IPS DF 19.7 (cell line): ENCODE results near the gene JMJD8.

ENCODE experiments used
- DNase-seq: peaks from one replicate; pipeline ENCODE4 v3.0.0-alpha.2; 2013; ENCODE audit warnings: low read depth, low spot score

Gene JMJD8

DNA sequence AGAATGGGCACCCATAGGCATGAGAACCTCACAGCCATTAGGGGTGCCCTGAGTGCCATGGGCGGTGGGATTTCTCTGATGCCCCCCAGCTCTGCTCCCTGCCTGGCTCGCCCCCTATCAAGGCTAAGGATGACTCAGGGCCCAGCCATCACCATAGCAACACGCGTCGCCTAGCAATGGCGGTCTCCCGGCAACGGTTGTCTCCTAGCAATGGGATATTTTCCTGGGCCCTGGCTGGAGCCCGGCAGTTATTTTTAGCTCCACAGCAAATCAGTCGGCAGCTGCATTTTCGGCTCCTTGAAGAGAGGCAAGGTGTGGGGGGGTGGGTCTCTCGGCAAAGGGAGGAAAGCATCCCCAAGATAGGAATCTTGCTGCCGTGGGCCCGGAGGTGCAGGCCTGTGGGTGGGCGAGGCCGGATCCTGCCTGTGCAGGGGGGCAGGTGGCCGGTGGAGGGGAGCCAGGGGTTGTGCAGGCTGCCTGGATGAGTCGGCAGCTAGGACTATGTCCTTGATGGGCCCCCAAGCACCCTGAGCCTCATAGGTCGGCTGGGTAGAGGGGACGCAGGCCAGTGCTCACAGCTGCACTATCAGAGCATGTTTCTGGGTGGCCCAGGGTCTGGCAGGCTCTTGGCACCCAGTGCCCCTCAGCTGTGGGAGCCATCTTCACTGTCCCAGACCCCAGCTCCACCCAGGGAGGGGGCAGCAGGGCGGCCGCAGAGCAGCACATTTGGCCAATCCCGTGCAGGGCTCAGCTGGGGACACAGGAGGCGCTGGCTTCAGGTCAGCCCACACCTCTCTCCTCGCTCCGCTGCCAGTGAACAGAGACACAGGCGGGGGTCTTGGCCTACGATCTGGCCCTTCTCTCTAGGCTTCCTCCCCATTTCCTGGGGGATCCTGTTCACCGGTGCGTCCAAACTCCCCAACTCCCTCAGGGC is 25.7 kb upstream of the JMJD8 start:
- DNase-seq: no peak

DNA sequence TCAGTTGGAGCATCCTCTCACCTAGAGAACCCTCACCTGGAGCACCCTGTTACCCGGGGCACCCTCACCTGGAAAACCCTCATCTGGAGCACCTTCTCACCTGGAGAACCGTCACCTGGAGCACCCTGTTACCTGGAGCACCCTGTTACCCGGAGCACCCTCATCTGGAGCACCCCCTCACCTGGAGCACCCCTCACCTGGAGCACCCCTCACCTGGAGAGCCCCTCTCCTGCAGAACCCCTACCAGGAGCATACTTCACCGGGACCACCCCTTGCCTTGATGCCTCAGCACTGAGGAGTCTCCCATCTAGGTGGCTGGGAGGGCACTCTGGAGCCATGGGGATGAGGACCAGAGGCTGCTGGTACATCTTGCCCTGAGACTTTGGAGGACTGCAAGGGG is 24.8 kb upstream of the JMJD8 start:
- no peak for DNase-seq

DNA sequence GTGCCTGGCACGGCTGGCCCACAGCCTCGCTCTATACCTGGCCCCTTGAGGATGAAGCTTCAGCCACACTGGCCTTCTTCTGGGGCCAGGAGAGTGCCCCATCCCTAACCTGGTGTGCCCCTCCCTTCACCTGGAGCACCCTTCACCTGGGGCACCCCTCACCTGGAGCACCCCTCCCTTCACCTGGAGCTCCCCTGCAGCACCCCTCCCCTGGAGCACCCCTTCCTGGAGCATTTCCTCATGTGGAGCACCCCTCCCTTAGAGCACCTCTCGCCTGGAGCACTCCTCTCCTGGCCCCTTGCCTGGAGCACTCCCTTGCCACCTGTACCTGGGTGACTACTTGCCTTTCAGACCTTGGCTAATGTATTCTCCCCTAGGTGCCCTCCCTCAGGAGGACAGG is 23.9 kb upstream of the JMJD8 start:
- no peak for DNase-seq

DNA sequence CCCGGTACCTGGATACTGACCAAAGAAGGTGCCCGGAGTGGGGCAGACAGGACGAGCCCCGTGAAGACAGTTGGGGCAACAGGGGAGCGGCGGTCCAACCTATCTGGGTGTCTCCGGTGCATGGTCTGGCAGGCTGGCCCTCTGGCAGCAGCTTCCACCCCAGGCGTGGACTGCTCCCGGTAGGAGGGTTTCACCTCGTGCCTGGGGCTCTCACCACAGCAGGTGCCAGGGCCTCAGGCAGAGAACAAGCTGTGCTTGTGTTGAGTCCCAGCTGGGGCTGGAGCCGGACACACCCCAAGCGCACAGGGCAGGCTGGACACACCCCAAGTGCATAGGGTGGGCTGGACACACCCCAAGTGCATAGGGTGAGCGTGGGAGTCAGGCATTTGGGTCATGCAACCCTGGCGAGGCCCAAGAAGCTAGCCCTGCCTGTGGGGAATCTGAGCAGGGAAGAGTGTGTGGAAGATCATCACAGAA is 23.0 kb upstream of the JMJD8 start:
- no peak for DNase-seq

DNA sequence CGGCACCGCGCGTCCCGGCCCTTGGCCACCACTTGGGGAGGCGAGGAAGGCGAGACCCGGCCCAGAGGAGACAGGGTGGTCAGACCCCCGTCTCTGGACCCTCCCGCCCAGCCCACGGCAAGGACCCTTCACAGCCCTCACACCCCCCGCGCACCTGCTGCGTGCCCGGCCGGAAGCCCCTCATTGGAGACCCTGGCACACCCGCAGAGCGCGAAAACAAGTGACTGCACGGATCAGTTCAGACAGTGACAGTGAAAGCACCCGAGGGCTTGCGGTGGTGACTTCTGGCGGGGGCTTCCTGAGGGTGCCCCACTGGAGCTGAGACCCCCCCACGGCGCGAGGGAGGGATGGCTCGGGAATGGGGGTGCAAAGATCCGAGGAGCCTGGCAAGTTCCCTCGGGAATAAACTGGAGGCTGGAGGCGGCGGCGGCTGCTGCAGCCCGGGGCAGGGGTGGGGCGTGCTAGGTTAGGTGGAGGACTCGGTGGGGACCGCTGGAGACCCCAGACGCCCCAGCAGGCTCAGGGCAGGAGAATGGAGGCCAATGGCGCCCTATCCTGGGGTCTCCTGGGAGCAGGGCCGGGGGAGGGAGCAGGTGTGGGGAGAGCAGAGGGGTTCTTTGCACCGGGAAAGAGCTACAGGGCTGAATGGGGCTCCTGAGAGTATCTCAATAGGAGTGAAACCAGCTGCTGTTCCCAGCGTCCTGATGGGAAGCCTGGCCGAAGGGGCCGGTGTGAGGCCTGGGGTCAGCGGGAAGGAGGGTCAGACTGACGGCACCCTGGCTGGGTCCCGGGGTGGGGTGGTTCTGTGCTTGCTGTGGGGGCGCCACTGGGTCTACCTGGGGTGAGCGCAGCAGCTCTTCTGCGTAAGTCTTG is 22.3 kb upstream of the JMJD8 start:
- no peak for DNase-seq

DNA sequence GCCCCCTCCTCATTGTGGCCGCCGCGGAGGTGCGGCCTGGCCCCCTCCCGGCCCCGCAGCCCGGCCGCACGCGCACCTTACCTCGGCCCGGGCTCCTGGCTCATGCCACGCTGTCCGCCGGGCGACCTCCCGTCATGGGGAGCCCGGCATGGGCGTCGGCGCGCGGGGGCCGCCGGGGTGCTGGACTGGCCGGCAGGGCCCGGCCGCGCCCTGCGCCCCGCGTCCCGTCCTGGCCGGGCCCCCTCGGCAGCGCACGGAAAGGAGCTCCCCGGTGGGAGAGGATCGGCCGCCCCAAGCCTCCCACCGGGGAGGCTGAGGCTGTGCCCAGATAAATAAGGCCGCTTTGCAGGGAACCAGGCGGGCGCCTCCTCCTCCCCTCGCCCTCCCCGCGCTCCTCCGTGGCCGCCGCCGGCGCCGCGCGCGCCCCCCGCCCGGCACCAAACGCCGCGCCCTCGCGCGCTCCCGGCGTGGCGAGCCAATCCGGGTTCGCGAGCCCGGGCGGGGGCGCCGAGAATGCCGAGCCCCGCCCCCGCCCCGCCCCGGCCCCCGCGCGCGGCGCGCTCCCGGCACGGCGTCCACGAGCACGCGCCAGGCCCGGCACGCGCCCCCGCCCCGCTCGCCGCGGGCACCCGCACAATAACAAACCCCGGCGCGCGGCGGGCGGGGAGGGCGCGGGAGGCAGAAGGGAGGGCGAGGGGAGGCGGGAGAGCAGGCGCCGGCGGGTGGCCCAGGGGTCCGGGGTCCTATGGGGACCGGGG is 21.5 kb upstream of the JMJD8 start, which contains the start of gene FBXL16:
Gene FBXL16 (minus strand): TSS at position 371 of the 758 bp plus-strand sequence. CDS start 8,396 bp downstream, outside the sequence.
- DNase-seq: no peak

DNA sequence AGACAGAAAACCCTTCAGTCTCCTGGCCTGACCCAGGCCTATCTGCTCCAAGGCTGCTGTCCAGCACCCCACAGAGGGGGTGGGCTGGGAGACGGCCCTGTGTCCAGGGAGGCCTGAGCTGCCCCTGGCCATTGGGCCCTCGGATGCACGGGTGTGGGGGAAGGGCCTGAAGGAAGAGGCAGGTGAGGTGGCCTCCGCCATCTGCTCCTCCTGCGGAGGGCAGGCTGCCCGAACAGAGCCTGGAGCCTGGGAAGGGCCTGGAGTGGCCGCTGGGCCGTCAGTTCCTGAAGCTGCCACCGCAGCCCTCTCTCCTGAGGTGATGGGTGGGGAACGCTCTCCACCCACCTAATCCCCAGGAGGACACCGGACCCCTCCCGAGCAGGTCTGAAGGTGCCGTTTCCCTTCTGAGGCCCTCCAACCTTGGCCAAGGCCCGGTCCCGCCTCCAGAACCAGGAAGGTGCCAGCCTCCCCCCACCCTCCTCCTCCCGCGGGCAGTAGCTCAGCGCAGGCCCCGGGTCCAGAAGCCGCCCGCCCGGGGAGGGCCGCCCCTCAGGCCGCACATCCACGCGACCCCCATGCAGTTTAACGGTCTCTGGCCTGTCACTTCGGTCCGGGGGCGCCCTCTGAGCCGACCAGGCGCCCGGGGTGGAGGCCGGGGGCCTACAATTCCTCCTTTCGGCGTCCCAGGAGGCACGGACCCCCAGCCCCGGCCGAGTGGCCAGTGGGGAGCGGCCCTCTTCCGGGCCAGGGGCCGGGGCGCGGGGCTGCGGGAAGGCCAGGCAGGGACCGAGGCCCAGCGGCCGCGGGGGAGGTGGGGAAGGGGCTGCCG is 20.6 kb upstream of the JMJD8 start:
- no peak for DNase-seq

DNA sequence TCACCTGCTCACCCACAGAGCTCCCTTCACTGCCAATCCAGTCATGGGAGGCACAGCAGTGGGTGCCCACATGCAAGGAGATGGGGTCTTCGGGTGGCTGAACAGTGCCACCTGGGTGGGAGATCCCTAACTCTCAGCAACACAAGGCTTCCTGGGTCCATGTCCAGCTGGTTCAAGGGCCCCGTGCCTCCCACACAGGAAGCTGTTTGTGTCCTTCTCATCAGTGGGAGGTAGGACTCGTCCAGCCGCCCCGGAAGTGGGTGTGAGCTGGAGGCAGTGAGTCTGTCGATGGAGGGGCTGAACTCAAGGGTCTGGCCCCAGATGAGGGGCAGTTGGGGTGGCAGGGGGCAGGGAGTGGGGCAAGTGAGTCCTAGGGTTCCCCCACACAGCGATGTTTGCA is 19.9 kb upstream of the JMJD8 start:
- DNase-seq: no peak

DNA sequence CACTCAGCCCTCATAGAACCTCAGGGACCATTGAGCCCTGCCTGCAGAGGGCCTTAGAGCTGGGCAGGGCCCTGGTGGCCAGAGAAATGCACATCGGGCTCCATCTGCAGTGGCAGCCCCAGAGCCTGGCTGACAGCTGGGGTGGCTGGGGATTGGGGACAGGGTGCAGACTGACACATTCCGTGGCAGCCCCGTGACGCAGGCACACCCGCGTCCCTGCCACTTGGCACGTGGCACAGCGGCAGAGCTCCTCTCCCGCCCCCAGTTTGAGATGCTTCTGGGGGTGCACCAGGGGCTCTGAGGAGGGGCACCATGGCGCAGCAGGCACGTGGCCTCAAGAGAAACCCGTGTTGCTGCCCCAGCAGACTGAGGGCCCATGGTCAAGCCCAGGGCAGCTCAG is 19.3 kb upstream of the JMJD8 start:
- no peak for DNase-seq

DNA sequence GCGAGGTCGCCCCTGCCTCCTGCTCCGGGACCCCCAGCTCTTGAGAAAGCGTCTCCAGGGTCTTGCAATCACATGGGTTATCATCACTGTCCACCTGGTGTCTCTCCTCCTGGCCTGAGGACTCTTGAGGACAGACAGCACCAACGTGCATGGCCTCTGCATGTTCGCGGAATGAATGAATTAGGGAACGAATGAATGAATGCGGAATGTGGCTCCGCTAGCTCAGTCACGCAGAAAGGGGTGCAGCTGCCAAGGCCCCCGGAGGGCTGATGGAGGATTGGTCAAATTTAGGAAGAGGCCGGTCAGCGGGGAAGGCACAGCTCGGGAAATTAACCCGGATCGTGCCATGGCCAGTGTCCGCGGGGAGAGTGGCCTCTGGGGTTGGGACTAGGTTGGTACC is 18.2 kb upstream of the JMJD8 start:
- no peak for DNase-seq

DNA sequence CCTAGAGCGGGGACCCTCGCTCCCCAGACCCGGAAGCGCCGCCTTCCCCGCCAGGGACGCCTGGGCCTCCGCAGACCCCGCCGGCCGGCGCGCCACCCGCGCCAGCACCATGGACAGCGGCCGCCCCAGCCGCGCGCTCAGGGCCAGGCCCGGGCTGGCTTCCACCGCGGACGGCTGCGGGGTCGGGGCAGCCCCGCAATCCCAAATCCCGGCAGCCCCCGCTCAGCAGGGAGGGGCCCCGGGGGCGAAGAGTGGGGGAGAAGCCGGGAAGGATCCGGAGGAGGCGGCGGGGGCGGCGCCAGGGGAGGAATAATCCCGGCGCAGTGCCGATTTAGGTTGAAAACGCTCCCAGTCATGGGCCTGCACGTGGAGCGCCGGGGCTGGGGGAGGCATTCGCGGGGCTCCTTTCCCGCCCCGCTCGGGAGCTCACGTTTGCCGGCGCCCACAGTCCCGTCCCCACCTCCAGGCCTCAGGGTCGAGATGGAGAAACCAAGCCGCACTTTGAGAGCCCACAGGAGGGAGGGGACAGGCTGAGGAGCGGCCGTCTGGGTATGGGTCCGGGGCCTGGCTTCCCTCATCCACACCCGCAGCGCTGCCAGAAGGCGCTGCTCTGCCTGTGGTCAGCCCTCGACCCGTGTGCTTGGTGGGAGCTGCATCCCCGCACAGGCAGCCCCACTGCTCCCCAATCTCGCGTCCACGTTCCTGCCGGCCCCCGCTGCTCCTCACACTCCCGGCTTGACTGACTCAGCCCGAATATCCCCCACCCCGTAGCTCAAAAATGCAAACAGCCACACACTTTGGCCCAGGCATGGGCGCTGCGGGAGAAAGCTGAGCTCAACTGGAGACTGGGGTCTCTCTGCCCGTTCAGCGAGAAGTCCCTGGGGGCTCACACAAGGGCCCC is 16.8 kb upstream of the JMJD8 start:
- DNase-seq: no peak

DNA sequence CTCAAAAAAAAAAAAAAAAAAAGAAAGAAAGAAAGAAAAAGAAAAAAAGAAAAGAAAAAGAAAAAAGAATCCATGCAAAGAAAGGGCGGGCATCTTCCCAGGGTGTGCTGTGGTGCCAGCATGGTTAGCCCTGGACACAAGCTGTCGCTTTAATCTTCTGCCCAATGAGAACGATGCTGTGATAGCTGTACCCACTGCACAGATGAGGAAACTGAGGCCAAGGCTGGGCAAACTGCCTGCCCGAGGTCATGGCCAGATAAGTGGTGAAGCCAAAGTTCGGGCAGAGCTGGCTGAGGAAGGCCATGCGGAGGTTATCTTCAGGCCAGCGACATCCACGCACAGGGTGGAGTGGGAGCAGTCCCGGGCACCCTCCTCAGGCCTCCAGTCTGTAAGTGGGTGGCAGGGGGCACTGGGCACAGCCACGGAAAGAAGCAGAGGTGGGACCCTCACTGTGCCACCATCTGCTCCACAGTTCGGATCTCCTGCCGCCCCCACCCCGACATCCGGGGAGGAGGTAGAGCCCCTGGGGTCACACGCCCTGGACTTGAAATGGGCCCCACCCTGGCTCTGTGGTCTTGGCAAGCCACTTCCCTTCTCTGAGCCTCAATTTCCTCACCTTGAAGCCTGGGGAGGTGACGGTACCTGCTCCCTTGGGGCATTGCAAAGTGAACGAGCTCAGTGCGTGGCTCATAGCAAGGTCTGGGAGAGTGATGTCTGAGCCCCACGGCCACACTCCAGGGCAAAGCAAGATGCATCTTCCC is 15.0 kb upstream of the JMJD8 start:
- no peak for DNase-seq

DNA sequence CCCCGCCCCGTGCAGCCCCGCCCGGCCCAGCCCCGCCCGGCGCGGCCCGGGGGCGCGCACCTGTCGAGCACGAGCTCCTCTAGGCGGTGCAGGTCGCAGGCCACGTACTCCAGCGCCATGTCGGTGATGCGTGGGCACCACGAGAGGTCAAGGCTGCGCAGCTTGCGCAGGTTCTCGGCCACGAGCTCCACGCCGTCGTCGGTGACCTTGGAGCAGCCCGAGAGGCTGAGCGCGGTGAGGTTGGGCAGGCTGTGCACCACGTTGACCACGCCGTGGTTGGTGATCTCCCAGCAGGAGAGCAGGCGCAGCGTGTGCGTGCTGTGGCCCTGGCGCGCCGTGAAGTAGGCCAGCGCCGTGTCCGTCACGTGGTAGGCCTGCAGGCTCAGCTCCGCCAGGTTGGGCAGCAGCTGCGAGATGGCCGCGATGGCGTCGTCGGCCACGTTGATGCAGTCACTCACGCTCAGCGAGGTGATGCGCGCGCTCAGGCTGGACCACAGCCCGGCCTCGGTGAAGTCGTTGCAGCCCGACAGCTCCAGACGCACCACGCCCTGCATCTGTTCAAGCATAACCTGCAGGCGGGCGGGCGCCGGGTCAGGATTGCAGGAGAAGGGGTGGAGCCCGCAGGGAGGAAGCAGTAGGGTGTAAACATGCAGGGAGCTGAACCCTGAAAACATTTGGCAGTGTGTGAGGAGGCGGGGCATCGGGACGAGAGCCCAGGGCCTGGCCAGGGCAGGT is 11.4 kb upstream of the JMJD8 start:
- no peak for DNase-seq

DNA sequence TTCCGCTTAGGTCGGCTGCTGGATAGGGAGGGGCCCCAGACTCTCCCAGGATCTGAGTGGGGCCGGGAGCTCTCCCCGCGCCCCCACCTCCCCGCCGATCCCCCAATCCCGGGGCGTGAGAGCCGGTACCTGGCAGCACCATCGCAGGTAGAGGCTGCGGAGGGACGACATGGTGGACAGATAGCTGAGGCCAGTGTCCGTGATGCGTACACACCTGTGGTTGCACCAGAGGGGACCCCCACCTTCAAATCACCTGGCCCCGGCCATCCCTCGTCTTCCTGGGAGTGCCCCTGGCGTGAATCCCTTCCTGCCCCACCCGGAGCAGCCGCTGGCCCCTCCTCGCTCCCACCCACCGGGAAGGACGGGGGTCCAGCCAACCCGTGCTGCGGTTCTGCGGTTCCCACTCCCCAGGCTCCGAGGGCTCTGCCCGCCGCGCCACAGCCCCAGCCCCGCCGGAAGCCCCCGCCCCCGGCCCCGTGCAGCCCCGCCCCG is 10.8 kb upstream of the JMJD8 start:
- DNase-seq: no peak

DNA sequence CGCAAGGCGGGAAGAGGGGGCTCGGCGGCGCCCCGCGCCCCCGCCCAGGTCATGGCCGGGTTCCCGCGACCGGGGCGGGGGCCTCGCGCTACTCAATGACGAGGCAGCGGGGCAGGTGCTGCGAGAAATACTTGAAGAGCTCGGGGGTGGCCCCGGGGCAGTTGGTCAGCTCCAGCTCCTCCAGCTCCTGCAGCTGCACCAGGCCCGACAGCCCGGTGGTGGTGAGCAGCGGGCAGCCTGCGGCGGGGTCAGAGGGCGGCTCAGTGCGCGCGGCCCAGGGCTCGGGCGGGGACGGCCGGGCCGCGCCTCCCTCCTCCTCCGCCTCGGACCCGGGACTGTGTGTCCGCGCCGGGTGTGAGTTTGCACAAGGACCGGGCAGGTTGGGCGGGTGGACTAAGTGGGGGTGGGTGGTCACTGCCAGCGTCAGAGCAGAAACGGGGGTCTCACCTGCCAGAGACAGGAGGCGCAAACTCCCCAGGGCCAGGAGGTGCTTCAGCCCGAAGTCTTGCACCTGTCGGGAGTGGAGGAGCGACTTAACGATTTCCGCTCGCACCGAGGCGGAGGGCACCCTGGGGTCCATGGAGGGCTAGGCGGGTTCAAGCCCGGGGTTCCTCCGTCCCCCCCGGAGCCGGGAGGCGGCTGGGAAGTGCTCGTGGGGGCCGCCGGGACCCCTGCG is 10.2 kb upstream of the JMJD8 start:
- DNase-seq: no peak

DNA sequence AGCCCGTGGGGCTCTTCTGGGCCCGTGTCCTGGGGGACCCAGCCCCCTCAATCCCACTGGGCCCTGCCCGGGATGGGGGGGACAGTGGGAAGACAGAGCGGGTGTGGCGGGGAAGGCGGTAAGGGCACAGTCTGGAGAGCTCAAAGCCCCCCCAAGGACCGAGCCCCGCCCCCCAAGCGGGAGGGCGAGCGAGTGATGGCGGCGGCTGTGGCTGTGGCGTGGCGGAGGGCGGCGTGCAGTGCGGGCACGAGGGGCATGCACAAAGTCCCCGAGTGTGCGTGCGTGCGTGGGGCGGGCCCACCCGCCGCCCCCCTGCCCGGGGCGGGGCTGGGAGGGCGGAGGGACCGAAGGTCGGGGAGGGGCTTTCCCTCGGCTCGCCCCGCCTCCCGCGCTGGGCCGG is 9.6 kb upstream of the JMJD8 start:
- DNase-seq: no peak

DNA sequence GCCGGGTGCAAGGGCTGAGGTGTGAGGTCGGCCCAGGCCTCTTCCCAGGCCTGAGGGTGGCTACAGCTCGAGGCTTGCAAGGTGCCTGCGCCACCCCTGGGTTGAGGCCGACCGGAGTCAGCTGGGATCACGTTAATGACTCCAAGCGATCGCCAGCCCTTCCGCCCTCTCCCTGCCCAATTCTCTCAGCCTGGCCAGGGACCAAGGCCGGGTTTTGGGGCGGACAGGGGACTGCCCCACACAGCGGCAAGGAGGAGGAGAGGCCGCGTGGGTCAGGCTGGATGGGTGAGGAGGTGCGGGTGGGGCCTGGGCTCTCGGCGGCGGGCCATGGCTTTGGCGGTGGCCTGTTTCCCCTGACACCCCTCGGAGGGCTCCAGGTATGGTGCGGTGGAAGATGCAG is 9.2 kb upstream of the JMJD8 start:
- DNase-seq: no peak
